ENCODE results near the gene ADAMTS18. TPM values are rescaled to one million over a fixed set of nuclear protein-coding genes. Genes with fewer than 3 reads are reported as not detected.

The ADAMTS18 gene
- polyA plus RNA-seq, 1 donor (not counting 4 experiments of a cell fraction or from before 2014, with no cell fraction given): not detected

- Histone ChIP-seq H3K27me3 (ENCODE audit: control insufficient read depth, extremely low read depth, insufficient read depth, low read length) (no peaks in the 10 kb centered on the region), H3K4me1 (ENCODE audit: control insufficient read depth, extremely low read depth, insufficient read depth, low read length) (peaks cover 4% of the 10 kb centered on the region), H3K9ac (ENCODE audit: control insufficient read depth, extremely low read depth, insufficient read depth, low read length) (no peak overlapping the region), H3K9me1 (ENCODE audit: control insufficient read depth, extremely low read depth, insufficient read depth, low read length) (no peaks in the 10 kb centered on the region), H3K27ac (ENCODE audit: control insufficient read depth, insufficient read depth, low read length) (no peak overlapping the region), H3K9me3 (ENCODE audit: control insufficient read depth, low read depth, low read length) (no peaks in the 10 kb centered on the region), H3K4me3 (ENCODE audit: control insufficient read depth in 2 of 3, extremely low read depth in 1 of 3, insufficient read depth in 2 of 3, low read depth in 1 of 3, low read length in 3 of 3) (no peak overlapping the region), H3K4me2 (ENCODE audit: control insufficient read depth, extremely low read depth, insufficient read depth, low read depth, low read length) (no peak overlapping the region), H2AFZ (ENCODE audit: control insufficient read depth, low read length) (no peak overlapping the region), H3K36me3 (ENCODE audit: control insufficient read depth in 2 of 2, extremely low read depth in 1 of 2, insufficient read depth in 2 of 2, low read length in 2 of 2) (no peaks in the 10 kb centered on the region), H4K20me1 (ENCODE audit: control insufficient read depth, extremely low read depth, insufficient read depth, low read length) (no peaks in the 10 kb centered on the region), H3K79me2 (ENCODE audit: control insufficient read depth, insufficient read depth, low read length) (no peaks in the 10 kb centered on the region)
- FAIRE-seq (no peak), DNase-seq (ENCODE audit: low read depth, low spot score) (no peak)
- TF ChIP-seq EZH2 (IDR thresholded peaks at IDR 0.05; ENCODE audit: low read length) (no peak), CTCF (optimal IDR thresholded peaks at IDR 0.05 in 1 of 3, IDR thresholded peaks at IDR 0.05 in 1 of 3, conservative IDR thresholded peaks at IDR 0.05 in 1 of 3; ENCODE audit: extremely low read depth in 1 of 3, insufficient read depth in 2 of 3, low read length in 3 of 3) (no peak)
- dilution Hi-C loops (cut with MboI; ENCODE audit: extremely low pct_ligation_motif_present, low sequenced_read_pairs): no loop called here
Measured at GRCh38 chr16:77306075-77306474, 128.8 kb downstream of the ADAMTS18 start.

- FAIRE-seq: no peak
- Histone ChIP-seq H3K4me3 (ENCODE audit: control insufficient read depth in 2 of 3, extremely low read depth in 1 of 3, insufficient read depth in 2 of 3, low read depth in 1 of 3, low read length in 3 of 3) (no peak overlapping the region), H3K4me2 (ENCODE audit: control insufficient read depth, extremely low read depth, insufficient read depth, low read depth, low read length) (no peak overlapping the region), H3K79me2 (ENCODE audit: control insufficient read depth, insufficient read depth, low read length) (no peaks in the 10 kb centered on the region), H3K9me1 (ENCODE audit: control insufficient read depth, extremely low read depth, insufficient read depth, low read length) (no peaks in the 10 kb centered on the region), H3K27ac (ENCODE audit: control insufficient read depth, insufficient read depth, low read length) (no peak overlapping the region), H3K9ac (ENCODE audit: control insufficient read depth, extremely low read depth, insufficient read depth, low read length) (no peak overlapping the region), H3K4me1 (ENCODE audit: control insufficient read depth, extremely low read depth, insufficient read depth, low read length) (peaks cover 4% of the 10 kb centered on the region), H3K36me3 (ENCODE audit: control insufficient read depth in 2 of 2, extremely low read depth in 1 of 2, insufficient read depth in 2 of 2, low read length in 2 of 2) (no peaks in the 10 kb centered on the region), H3K27me3 (ENCODE audit: control insufficient read depth, extremely low read depth, insufficient read depth, low read length) (no peaks in the 10 kb centered on the region), H2AFZ (ENCODE audit: control insufficient read depth, low read length) (no peak overlapping the region), H3K9me3 (ENCODE audit: control insufficient read depth, low read depth, low read length) (no peaks in the 10 kb centered on the region), H4K20me1 (ENCODE audit: control insufficient read depth, extremely low read depth, insufficient read depth, low read length) (no peaks in the 10 kb centered on the region)
- dilution Hi-C loops (cut with MboI; ENCODE audit: extremely low pct_ligation_motif_present, low sequenced_read_pairs): no loop called here
- DNase-seq (ENCODE audit: low read depth, low spot score): no peak
- TF ChIP-seq EZH2 (IDR thresholded peaks at IDR 0.05; ENCODE audit: low read length) (no peak), CTCF (optimal IDR thresholded peaks at IDR 0.05 in 1 of 3, IDR thresholded peaks at IDR 0.05 in 1 of 3, conservative IDR thresholded peaks at IDR 0.05 in 1 of 3; ENCODE audit: extremely low read depth in 1 of 3, insufficient read depth in 2 of 3, low read length in 3 of 3) (no peak)
Measured at GRCh38 chr16:77304877-77305276, 130.0 kb downstream of the ADAMTS18 start.
